ENCODE data around the gene CATSPERZ.

DNA sequence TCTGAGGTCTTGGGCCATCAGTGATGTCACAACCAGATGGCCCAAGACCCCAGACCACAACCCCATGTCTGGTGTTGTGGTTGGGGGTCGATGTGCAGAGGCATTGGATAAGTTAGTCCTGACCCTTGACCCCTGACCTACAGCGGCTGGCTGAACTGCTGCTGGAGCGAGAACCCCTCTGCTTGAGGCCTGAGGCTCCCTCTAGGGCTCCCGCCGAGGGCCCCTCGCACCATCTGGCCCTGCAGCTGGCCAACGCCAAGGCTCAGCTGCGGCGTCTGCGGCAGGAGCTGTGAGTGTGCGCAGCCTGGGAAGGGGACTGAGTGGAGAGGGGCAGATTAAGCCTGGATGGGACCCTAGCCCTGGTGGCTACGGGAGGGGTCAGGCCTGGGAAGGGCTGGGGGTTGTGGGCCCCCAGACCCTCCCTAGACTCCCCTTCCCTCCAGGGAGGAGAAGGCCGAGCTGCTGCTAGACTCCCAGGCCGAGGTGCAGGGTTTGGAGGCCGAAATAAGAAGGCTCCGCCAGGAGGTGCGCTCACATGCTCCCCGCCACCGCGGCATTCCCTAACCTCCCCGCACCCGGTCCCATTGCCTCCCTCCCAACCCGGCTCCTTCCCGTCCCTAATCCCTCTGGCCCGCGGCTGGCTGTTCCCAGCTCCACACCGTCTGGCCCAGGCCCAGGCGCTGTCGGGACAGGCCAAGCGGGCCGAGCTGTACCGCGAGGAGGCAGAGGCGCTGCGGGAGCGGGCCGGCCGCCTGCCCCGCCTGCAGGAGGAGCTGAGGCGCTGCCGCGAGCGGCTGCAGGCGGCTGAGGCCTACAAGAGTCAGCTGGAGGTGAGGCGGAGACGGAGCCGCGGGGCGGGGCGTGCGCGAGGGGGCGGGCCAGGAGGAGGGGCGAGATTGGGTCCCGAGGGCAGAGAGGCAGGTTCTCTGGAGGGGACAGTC, 42.0 kb downstream of the CATSPERZ start:
- TF ChIP-seq, protein P1, sequence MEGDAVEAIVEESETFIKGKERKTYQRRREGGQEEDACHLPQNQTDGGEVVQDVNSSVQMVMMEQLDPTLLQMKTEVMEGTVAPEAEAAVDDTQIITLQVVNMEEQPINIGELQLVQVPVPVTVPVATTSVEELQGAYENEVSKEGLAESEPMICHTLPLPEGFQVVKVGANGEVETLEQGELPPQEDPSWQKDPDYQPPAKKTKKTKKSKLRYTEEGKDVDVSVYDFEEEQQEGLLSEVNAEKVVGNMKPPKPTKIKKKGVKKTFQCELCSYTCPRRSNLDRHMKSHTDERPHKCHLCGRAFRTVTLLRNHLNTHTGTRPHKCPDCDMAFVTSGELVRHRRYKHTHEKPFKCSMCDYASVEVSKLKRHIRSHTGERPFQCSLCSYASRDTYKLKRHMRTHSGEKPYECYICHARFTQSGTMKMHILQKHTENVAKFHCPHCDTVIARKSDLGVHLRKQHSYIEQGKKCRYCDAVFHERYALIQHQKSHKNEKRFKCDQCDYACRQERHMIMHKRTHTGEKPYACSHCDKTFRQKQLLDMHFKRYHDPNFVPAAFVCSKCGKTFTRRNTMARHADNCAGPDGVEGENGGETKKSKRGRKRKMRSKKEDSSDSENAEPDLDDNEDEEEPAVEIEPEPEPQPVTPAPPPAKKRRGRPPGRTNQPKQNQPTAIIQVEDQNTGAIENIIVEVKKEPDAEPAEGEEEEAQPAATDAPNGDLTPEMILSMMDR (IDR thresholded peaks at IDR 0.05) = peak; percentile 39 to 65 (median 64)
- TF ChIP-seq POLR2A (IDR thresholded peaks at IDR 0.05; ENCODE audit: low read depth) (no peak), POLR2AphosphoS5 (IDR thresholded peaks at IDR 0.05) (peak; percentile 79 to 83), EP300 (IDR thresholded peaks at IDR 0.05) (no peak)

Data from esophagus muscularis mucosa (tissue), 4 donors.